ENCODE measurements around the gene BLMH.

Gene BLMH

GRCh38 chr17:30222251-30222650 lies 69.5 kb downstream of the BLMH start:
- Histone ChIP-seq H3K4me1 (ENCODE audit: insufficient read depth, low read length, poor library complexity, severe bottlenecking) (no peaks in the 10 kb centered on the region), H3F3A (ENCODE audit: low read depth) (no peaks in the 10 kb centered on the region), H3K27me3 (ENCODE audit: insufficient read depth, low read length, poor library complexity, severe bottlenecking) (no peaks in the 10 kb centered on the region), H3K4me2 (ENCODE audit: low read depth, low read length, poor library complexity, severe bottlenecking) (no peak overlapping the region), H4K20me1 (ENCODE audit: insufficient read depth, low read length, poor library complexity, severe bottlenecking) (no peaks in the 10 kb centered on the region), H3K9ac (ENCODE audit: low read depth, low read length, poor library complexity, severe bottlenecking) (no peak overlapping the region), H2AFZ (ENCODE audit: low read length) (no peak overlapping the region), H3K9me3 (ENCODE audit: insufficient read depth, low read depth, low read length) (no peaks in the 10 kb centered on the region), H3K36me3 (ENCODE audit: insufficient read depth, low read length) (no peaks in the 10 kb centered on the region), H3K4me3 (ENCODE audit: low read length, poor library complexity, severe bottlenecking) (no peak overlapping the region), H3K9me2 (replicated peaks; ENCODE audit: low read depth, low read length) (no peaks in the 10 kb centered on the region), H3K79me2 (ENCODE audit: insufficient read depth, low read length) (no peaks in the 10 kb centered on the region)
- TF ChIP-seq EZH2phosphoT487 (IDR thresholded peaks at IDR 0.05; ENCODE audit: borderline replicate concordance): no peak
- no peak for TF ChIP-seq CTCF (conservative IDR thresholded peaks at IDR 0.05; ENCODE audit: low read length)

- no peaks in the 10 kb centered on the region for H3F3A ChIP-seq (ENCODE audit: low read depth)
- no peaks in the 10 kb centered on the region for H3K27me3 ChIP-seq (ENCODE audit: insufficient read depth, low read length, poor library complexity, severe bottlenecking)
- H3K9me3 ChIP-seq (ENCODE audit: insufficient read depth, low read depth, low read length): no peaks in the 10 kb centered on the region
- no peak overlapping the region for H3K9ac ChIP-seq (ENCODE audit: low read depth, low read length, poor library complexity, severe bottlenecking)
- no peak overlapping the region for H3K4me3 ChIP-seq (ENCODE audit: low read length, poor library complexity, severe bottlenecking)
- H3K79me2 ChIP-seq (ENCODE audit: insufficient read depth, low read length): no peaks in the 10 kb centered on the region
- TF ChIP-seq CTCF (conservative IDR thresholded peaks at IDR 0.05; ENCODE audit: low read length): no peak
- H4K20me1 ChIP-seq (ENCODE audit: insufficient read depth, low read length, poor library complexity, severe bottlenecking): no peaks in the 10 kb centered on the region
- H2AFZ ChIP-seq (ENCODE audit: low read length): no peak overlapping the region
- no peaks in the 10 kb centered on the region for H3K4me1 ChIP-seq (ENCODE audit: insufficient read depth, low read length, poor library complexity, severe bottlenecking)
- no peak overlapping the region for H3K4me2 ChIP-seq (ENCODE audit: low read depth, low read length, poor library complexity, severe bottlenecking)
- H3K36me3 ChIP-seq (ENCODE audit: insufficient read depth, low read length): no peaks in the 10 kb centered on the region
- H3K9me2 ChIP-seq (replicated peaks; ENCODE audit: low read depth, low read length): no peaks in the 10 kb centered on the region
Observed at GRCh38 chr17:30221346-30221745, 70.4 kb downstream of the BLMH start.

GRCh38 chr17:30220414-30220813 lies 71.3 kb downstream of the BLMH start:
- Histone ChIP-seq H3K36me3 (ENCODE audit: insufficient read depth, low read length) (no peaks in the 10 kb centered on the region), H3K9ac (ENCODE audit: low read depth, low read length, poor library complexity, severe bottlenecking) (no peak overlapping the region), H3K4me2 (ENCODE audit: low read depth, low read length, poor library complexity, severe bottlenecking) (no peak overlapping the region), H3K9me2 (replicated peaks; ENCODE audit: low read depth, low read length) (no peaks in the 10 kb centered on the region), H3K9me3 (ENCODE audit: insufficient read depth, low read depth, low read length) (no peaks in the 10 kb centered on the region), H2AFZ (ENCODE audit: low read length) (no peak overlapping the region), H3K27me3 (ENCODE audit: insufficient read depth, low read length, poor library complexity, severe bottlenecking) (no peaks in the 10 kb centered on the region), H3K79me2 (ENCODE audit: insufficient read depth, low read length) (no peaks in the 10 kb centered on the region), H4K20me1 (ENCODE audit: insufficient read depth, low read length, poor library complexity, severe bottlenecking) (no peaks in the 10 kb centered on the region), H3K4me1 (ENCODE audit: insufficient read depth, low read length, poor library complexity, severe bottlenecking) (no peaks in the 10 kb centered on the region), H3K4me3 (ENCODE audit: low read length, poor library complexity, severe bottlenecking) (no peak overlapping the region), H3F3A (ENCODE audit: low read depth) (no peaks in the 10 kb centered on the region)
- no peak for TF ChIP-seq EZH2phosphoT487 (IDR thresholded peaks at IDR 0.05; ENCODE audit: borderline replicate concordance)
- TF ChIP-seq CTCF (conservative IDR thresholded peaks at IDR 0.05; ENCODE audit: low read length): no peak
